Mucosa of descending colon (tissue), 3 donors: ENCODE results near the gene AP2A2. TPM values are rescaled to one million over a fixed set of nuclear protein-coding genes. Genes with fewer than 3 reads are reported as not detected.

Source experiments
- ATAC-seq: fragments of 200-7000 bp; cut with Tn5 transposase; one replicate; pipeline ENCODE4 v1.9.1; 2020; ENCODE audit warnings: mild to moderate bottlenecking, moderate library complexity
- DNase-seq, 3 donors: peaks; one replicate each; pipeline ENCODE4 v3.0.0-alpha.2; 2020
- H3K36me3 ChIP-seq: fragments of 200-600 bp; one replicate; pipeline ENCODE4 v1.8.0; 2021; ENCODE audit warnings: low read depth, mild to moderate bottlenecking
- H3K4me1 ChIP-seq: fragments of 200-600 bp; one replicate; pipeline ENCODE4 v1.8.0; 2021; ENCODE audit warnings: low read depth, mild to moderate bottlenecking
- H3K4me3 ChIP-seq: fragments of 200-600 bp; one replicate; pipeline ENCODE4 v1.8.0; 2021; ENCODE audit warnings: mild to moderate bottlenecking
- H3K9me3 ChIP-seq: fragments of 200-600 bp; one replicate; pipeline ENCODE4 v1.8.0; 2021; ENCODE audit warnings: mild to moderate bottlenecking
- intact Hi-C, 2 donors: fragments of 100-400 bp; cut with DNase I in 1 of 2; cut with micrococcal nuclease in 1 of 2; formaldehyde crosslinking; loops; one replicate each; pipeline versions ENCODE4 v1.11.0 to v1.11.1; 2022; cut with DNase I, micrococcal nuclease
- total RNA-seq, 3 donors: library from RNA; stranded (reverse); fragmentation: NEBNext Ultra II Directional in 2 of 3; extraction: Animal tissue kit (Norgen Biotek cat#: 25700) in 2 of 3; gene quantifications; one replicate each; pipeline versions ENCODE4 v1.2.1 to v1.2.4, GENCODE V29; 2021 to 2023
- TF ChIP-seq, protein P1 (sequence below): fragments of 200-600 bp; IDR thresholded peaks from one replicate; pipeline ENCODE4 v1.8.0; 2022; ENCODE audit warnings: antibody characterized with exemption, mild to moderate bottlenecking
- donor health status: DM: no; HTN: no; CAD: no; lungs with moderate emphysema.
- donor health status: DM: no; HTN: no; CAD: no.
- donor health status: DM: no; HTN: yes; CAD: no.

The AP2A2 gene
- total RNA-seq, 3 donors from 2014 or later: 68.8 to 105 (median 99.5) TPM

DNA sequence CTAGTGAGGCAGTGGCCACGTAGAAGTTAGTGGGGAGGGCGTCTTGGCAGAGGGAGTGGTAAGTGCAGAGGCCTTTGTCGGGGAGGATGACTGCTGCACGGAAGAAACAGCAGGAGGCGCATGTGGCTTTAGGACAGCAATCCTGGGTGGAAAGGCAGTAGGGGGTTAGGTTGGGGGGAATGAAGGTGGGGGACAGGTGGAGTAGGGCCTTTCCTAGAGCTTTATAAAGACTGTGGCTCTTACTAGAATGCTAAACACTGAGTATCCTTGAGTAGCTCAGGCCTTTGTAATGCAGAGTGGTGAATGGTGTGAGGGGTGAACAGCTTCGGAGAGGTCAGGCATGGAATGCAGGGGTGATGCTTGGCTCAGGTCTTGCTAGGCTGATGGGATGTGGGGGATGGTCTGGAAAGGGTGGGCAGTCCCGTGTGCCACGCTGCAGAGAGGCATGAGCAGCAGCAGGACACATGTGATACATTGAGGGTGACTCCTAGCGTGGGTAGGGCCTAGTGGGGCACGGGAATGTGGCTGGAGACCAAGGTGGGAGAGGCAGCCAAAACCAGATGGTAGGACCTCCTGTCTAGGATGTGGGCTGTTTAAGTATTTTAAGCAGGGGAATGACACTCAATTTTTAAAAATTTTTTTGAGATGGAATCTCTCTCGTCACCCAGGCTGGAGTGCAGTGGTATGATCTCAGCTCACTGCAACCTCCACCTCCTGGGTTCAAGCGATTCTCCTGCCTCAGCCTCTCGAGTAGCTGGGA lies 19.2 kb downstream of the AP2A2 start:
- Histone ChIP-seq H3K9me3 (peaks cover 8% of the 10 kb centered on the region), H3K36me3 (no peaks in the 10 kb centered on the region), H3K4me3 (no peak overlapping the region), H3K4me1 (peaks cover 5% of the 10 kb centered on the region)
- TF ChIP-seq, protein P1, sequence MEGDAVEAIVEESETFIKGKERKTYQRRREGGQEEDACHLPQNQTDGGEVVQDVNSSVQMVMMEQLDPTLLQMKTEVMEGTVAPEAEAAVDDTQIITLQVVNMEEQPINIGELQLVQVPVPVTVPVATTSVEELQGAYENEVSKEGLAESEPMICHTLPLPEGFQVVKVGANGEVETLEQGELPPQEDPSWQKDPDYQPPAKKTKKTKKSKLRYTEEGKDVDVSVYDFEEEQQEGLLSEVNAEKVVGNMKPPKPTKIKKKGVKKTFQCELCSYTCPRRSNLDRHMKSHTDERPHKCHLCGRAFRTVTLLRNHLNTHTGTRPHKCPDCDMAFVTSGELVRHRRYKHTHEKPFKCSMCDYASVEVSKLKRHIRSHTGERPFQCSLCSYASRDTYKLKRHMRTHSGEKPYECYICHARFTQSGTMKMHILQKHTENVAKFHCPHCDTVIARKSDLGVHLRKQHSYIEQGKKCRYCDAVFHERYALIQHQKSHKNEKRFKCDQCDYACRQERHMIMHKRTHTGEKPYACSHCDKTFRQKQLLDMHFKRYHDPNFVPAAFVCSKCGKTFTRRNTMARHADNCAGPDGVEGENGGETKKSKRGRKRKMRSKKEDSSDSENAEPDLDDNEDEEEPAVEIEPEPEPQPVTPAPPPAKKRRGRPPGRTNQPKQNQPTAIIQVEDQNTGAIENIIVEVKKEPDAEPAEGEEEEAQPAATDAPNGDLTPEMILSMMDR: no peak
- intact Hi-C loops: no loop called here
- DNase-seq: no peak
- no peak for ATAC-seq

DNA sequence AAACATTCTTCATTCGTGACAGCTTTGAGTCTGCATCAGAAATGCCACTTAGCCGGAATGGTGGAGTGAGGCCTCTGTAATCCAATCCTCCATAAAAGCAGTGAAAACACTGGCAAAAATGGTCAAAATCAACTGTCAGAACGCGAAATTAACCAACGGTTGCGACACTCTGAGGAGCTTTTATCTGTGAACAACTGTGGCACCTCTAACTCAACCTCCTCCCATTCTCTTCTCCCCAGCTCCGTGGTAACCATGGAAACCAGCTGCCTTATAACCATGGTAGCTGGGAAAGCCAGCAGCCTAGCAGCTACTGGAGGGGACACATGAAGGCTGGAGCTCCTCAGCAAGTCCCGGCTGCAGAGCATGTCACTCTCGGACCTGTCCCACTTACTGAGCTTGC lies 20.3 kb downstream of the AP2A2 start:
- TF ChIP-seq, protein P1: no peak
- Histone ChIP-seq H3K4me1 (peaks cover 5% of the 10 kb centered on the region), H3K36me3 (no peaks in the 10 kb centered on the region), H3K4me3 (no peak overlapping the region), H3K9me3 (peaks cover 9% of the 10 kb centered on the region)
- no peak for DNase-seq
- intact Hi-C loops: no loop called here
- no peak for ATAC-seq

DNA sequence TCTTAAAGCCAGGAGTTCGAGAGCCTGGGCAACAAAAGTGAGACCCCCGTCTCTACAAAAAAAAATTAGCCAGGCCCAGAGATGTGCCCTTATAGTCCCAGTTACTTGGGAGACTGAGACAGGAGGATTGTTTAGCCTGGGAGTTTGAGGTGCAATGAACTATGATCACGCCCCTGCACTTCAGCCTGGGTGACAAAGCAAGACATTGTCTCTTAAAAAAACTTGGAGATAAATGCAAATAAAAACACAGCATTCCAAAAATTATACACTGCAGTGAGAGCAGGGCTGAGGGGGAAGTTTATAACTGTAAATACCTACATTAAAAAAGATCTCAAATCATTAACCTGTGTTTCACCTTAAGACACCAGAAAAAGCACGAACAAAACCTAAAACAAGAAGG lies 22.1 kb downstream of the AP2A2 start:
- H3K4me3 ChIP-seq: no peak overlapping the region
- intact Hi-C loops: no loop called here
- H3K9me3 ChIP-seq: peaks cover 9% of the 10 kb centered on the region
- ATAC-seq (no peak), DNase-seq (no peak)
- peaks cover 14% of the 10 kb centered on the region for H3K4me1 ChIP-seq
- no peaks in the 10 kb centered on the region for H3K36me3 ChIP-seq
- TF ChIP-seq, protein P1: no peak

DNA sequence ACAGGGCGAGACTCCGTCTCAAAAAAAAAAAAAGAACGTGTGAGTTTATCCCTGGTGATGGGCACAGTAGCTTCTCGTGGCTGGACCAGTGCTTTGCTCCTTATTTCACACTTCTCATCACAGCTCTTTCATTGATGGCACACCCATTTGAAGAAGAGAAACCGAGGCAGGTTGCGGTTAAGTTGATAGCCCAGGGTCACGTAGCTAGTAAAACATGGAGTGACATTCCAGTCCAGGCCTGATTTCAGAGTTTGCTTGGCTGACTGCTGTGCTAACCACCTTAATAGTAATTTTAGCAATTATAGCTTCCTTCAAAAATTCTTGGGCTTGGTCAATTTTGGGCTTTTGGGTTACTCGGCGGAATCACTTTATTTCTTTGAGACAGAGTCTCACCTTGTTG lies 25.8 kb downstream of the AP2A2 start:
- intact Hi-C loops: no loop called here
- no peaks in the 10 kb centered on the region for H3K36me3 ChIP-seq
- DNase-seq (no peak), ATAC-seq (no peak)
- peaks cover 9% of the 10 kb centered on the region for H3K9me3 ChIP-seq
- TF ChIP-seq, protein P1: no peak
- peaks cover 47% of the 10 kb centered on the region for H3K4me1 ChIP-seq
- no peak overlapping the region for H3K4me3 ChIP-seq

DNA sequence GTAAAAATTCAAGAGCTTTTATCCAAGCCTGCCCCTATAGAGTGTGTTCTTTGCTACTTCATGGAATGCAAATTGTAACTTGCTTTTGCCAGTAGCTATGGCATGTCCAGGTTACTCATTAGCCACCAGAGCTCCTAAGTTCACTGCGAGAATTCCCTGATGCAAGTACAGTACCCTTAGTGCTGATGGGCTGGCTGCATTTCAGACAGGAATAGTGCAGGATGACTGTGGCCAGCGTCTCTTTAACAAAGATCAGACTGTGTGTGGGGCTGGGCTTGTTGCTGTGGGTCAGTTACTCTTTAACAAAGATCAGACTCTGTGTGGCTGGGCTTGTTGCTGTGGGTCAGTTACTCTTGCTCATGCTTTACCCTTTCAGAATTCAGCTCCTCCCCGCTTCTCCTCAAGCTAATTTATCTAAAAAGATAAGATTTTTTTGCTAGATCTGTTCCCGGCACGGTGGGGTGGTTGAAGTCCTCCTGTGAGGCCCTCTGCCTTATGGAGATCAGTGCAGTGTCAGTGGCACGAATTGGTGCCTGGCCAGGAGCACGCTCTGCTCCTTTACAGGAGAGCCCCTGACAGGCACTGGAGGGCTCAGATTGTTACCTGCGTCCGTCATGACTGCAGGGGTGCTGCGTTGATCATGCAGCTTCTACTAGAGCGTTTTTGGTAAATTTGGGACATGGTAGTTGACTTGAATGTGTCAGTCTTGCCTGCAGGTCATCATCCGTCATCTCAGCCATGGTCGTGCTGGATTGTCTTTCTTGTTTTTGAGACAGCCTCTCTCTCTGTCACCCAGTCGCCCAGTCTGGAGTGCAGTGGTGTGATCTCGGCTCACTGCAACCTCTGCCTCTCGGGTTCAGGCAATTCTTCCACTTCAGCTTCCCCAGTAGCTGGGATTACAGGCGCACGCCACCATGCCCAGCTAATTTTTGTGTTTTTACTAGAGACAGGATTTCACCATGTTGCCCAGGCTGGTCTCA lies 27.0 kb downstream of the AP2A2 start:
- peaks cover 9% of the 10 kb centered on the region for H3K9me3 ChIP-seq
- ATAC-seq: peak; percentile 90
- no peaks in the 10 kb centered on the region for H3K36me3 ChIP-seq
- peak in 2 of 3 donors; percentile 64 to 79 for DNase-seq
- intact Hi-C loops: no loop called here
- TF ChIP-seq, protein P1: no peak
- no peak overlapping the region for H3K4me3 ChIP-seq
- H3K4me1 ChIP-seq: peaks cover 43% of the 10 kb centered on the region
